ENCODE data around the gene GABBR2.

The GABBR2 gene

GRCh38 chr9:98721643-98722042, 12.9 kb upstream of the GABBR2 start:
- TF ChIP-seq EZH2phosphoT487 (IDR thresholded peaks at IDR 0.05; ENCODE audit: borderline replicate concordance, low read length) (no peak), CTCF (IDR thresholded peaks at IDR 0.05; ENCODE audit: low read depth, low read length, poor library complexity, severe bottlenecking) (no peak)

GRCh38 chr9:98720402-98720801, 11.7 kb upstream of the GABBR2 start:
- Histone ChIP-seq H4K20me1 (ENCODE audit: control insufficient read depth, insufficient read depth, low read depth, low read length) (no peaks in the 10 kb centered on the region), H3F3A (ENCODE audit: control insufficient read depth, insufficient read depth) (no peaks in the 10 kb centered on the region), H3K9me3 (ENCODE audit: control insufficient read depth, insufficient read depth, low read length) (no peaks in the 10 kb centered on the region), H3K27ac (ENCODE audit: low read depth, low read length) (no peak overlapping the region), H3K4me1 (ENCODE audit: control insufficient read depth, low read length) (no peaks in the 10 kb centered on the region), H3K9me2 (replicated peaks; ENCODE audit: control insufficient read depth, low read length) (no peaks in the 10 kb centered on the region), H3K36me3 (ENCODE audit: control insufficient read depth, low read length) (no peaks in the 10 kb centered on the region), H3K4me2 (ENCODE audit: low read length) (no peak overlapping the region), H3K79me2 (ENCODE audit: control insufficient read depth, low read length) (no peaks in the 10 kb centered on the region), H3K4me3 (ENCODE audit: low read length) (no peak overlapping the region), H3K27me3 (ENCODE audit: control insufficient read depth, low read length) (peaks cover 17% of the 10 kb centered on the region; the same call in 1 of the 2 replicates)
- TF ChIP-seq CTCF (IDR thresholded peaks at IDR 0.05; ENCODE audit: low read depth, low read length, poor library complexity, severe bottlenecking) (no peak), EZH2phosphoT487 (IDR thresholded peaks at IDR 0.05; ENCODE audit: borderline replicate concordance, low read length) (no peak)

More at GRCh38 chr9:98721643-98722042, 12.9 kb upstream of the GABBR2 start:
- H3K4me2 ChIP-seq (ENCODE audit: low read length): no peak overlapping the region
- peaks cover 3% of the 10 kb centered on the region for H3K4me1 ChIP-seq (ENCODE audit: control insufficient read depth, low read length)
- peaks cover 20% of the 10 kb centered on the region; the same call in 1 of the 2 replicates for H3K27me3 ChIP-seq (ENCODE audit: control insufficient read depth, low read length)
- H3K79me2 ChIP-seq (ENCODE audit: control insufficient read depth, low read length): no peaks in the 10 kb centered on the region
- H3K9me2 ChIP-seq (replicated peaks; ENCODE audit: control insufficient read depth, low read length): no peaks in the 10 kb centered on the region
- no peak overlapping the region for H3K27ac ChIP-seq (ENCODE audit: low read depth, low read length)
- no peak overlapping the region for H3K4me3 ChIP-seq (ENCODE audit: low read length)
- H3F3A ChIP-seq (ENCODE audit: control insufficient read depth, insufficient read depth): no peaks in the 10 kb centered on the region
- H3K36me3 ChIP-seq (ENCODE audit: control insufficient read depth, low read length): no peaks in the 10 kb centered on the region
- H3K9me3 ChIP-seq (ENCODE audit: control insufficient read depth, insufficient read depth, low read length): no peaks in the 10 kb centered on the region
- no peaks in the 10 kb centered on the region for H4K20me1 ChIP-seq (ENCODE audit: control insufficient read depth, insufficient read depth, low read depth, low read length)

- TF ChIP-seq EZH2phosphoT487 (IDR thresholded peaks at IDR 0.05; ENCODE audit: borderline replicate concordance, low read length) (no peak), CTCF (IDR thresholded peaks at IDR 0.05; ENCODE audit: low read depth, low read length, poor library complexity, severe bottlenecking) (no peak)
- Histone ChIP-seq H3F3A (ENCODE audit: control insufficient read depth, insufficient read depth) (no peaks in the 10 kb centered on the region), H3K27me3 (ENCODE audit: control insufficient read depth, low read length) (peaks cover 20% of the 10 kb centered on the region), H3K4me1 (ENCODE audit: control insufficient read depth, low read length) (no peaks in the 10 kb centered on the region), H4K20me1 (ENCODE audit: control insufficient read depth, insufficient read depth, low read depth, low read length) (no peaks in the 10 kb centered on the region), H3K36me3 (ENCODE audit: control insufficient read depth, low read length) (no peaks in the 10 kb centered on the region), H3K79me2 (ENCODE audit: control insufficient read depth, low read length) (no peaks in the 10 kb centered on the region), H3K9me2 (replicated peaks; ENCODE audit: control insufficient read depth, low read length) (no peaks in the 10 kb centered on the region), H3K27ac (ENCODE audit: low read depth, low read length) (no peak overlapping the region), H3K9me3 (ENCODE audit: control insufficient read depth, insufficient read depth, low read length) (no peaks in the 10 kb centered on the region), H3K4me2 (ENCODE audit: low read length) (no peak overlapping the region), H3K4me3 (ENCODE audit: low read length) (no peak overlapping the region)
Observed at GRCh38 chr9:98719055-98719454, 10.3 kb upstream of the GABBR2 start.
